ENCODE measurements around the gene SEPTIN5.

DNA sequence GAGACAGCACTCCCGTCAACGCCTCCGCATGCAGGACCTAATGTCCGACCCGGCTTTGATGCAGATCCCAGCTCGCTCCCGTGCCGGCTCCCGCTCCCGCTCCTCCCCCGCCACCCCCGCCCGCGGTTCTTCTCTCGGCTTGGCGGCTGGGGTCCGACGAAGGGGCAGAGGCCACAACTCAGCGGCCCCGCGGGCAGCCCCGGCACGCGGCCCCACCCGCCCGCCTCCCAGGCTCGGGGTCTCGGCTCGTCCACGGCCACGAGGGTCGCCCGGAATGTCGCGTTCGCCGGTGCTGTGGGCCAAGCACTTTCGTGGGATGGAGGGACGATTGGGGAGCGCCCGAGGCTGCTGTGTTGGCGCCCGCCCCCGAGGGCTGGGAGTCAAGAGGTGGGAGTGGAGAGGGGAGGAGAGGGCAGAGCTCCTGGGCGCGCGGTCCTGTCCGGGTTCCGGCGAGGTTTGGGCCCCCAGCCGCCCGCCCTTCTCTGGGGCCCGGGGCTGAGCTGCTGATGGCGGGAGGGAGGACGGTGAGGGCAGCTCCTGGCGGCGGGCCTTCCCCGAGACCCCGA lies 40.9 kb downstream of the SEPTIN5 start:
- no peak for TF ChIP-seq GATA3 (IDR thresholded peaks at IDR 0.05; ENCODE audit: low read depth, low read length)
- TF ChIP-seq GATA2 (IDR thresholded peaks at IDR 0.05; ENCODE audit: low read depth, low read length) = no peak

Measured in SH-SY5Y (cell line).